ENCODE measurements around the gene RSPO4. TPM values are rescaled to one million over a fixed set of nuclear protein-coding genes. Genes with fewer than 3 reads are reported as not detected.

Gene RSPO4
- polyA plus RNA-seq, 1 donor (not counting 4 experiments of a cell fraction or from before 2014, with no cell fraction given) = not detected

- Histone ChIP-seq H3K4me2 (ENCODE audit: control insufficient read depth, extremely low read depth, insufficient read depth, low read depth, low read length) (no peak overlapping the region), H4K20me1 (ENCODE audit: control insufficient read depth, extremely low read depth, insufficient read depth, low read length) (no peaks in the 10 kb centered on the region), H3K4me3 (ENCODE audit: control insufficient read depth in 2 of 3, extremely low read depth in 1 of 3, insufficient read depth in 2 of 3, low read depth in 1 of 3, low read length in 3 of 3) (no peak overlapping the region), H3K9ac (ENCODE audit: control insufficient read depth, extremely low read depth, insufficient read depth, low read length) (no peak overlapping the region), H3K79me2 (ENCODE audit: control insufficient read depth, insufficient read depth, low read length) (no peaks in the 10 kb centered on the region), H3K36me3 (ENCODE audit: control insufficient read depth in 2 of 2, extremely low read depth in 1 of 2, insufficient read depth in 2 of 2, low read length in 2 of 2) (no peaks in the 10 kb centered on the region), H3K4me1 (ENCODE audit: control insufficient read depth, extremely low read depth, insufficient read depth, low read length) (no peaks in the 10 kb centered on the region), H3K9me1 (ENCODE audit: control insufficient read depth, extremely low read depth, insufficient read depth, low read length) (no peaks in the 10 kb centered on the region), H3K9me3 (ENCODE audit: control insufficient read depth, low read depth, low read length) (no peaks in the 10 kb centered on the region), H3K27me3 (ENCODE audit: control insufficient read depth, extremely low read depth, insufficient read depth, low read length) (peaks cover 24% of the 10 kb centered on the region), H3K27ac (ENCODE audit: control insufficient read depth, insufficient read depth, low read length) (no peak overlapping the region), H2AFZ (ENCODE audit: control insufficient read depth, low read length) (no peak overlapping the region)
- FAIRE-seq (no peak), DNase-seq (ENCODE audit: low read depth, low spot score) (no peak)
- dilution Hi-C loops (cut with MboI; ENCODE audit: extremely low pct_ligation_motif_present, low sequenced_read_pairs) = no loop called here
- TF ChIP-seq, protein P1, sequence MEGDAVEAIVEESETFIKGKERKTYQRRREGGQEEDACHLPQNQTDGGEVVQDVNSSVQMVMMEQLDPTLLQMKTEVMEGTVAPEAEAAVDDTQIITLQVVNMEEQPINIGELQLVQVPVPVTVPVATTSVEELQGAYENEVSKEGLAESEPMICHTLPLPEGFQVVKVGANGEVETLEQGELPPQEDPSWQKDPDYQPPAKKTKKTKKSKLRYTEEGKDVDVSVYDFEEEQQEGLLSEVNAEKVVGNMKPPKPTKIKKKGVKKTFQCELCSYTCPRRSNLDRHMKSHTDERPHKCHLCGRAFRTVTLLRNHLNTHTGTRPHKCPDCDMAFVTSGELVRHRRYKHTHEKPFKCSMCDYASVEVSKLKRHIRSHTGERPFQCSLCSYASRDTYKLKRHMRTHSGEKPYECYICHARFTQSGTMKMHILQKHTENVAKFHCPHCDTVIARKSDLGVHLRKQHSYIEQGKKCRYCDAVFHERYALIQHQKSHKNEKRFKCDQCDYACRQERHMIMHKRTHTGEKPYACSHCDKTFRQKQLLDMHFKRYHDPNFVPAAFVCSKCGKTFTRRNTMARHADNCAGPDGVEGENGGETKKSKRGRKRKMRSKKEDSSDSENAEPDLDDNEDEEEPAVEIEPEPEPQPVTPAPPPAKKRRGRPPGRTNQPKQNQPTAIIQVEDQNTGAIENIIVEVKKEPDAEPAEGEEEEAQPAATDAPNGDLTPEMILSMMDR (optimal IDR thresholded peaks at IDR 0.05 in 1 of 3, IDR thresholded peaks at IDR 0.05 in 1 of 3, conservative IDR thresholded peaks at IDR 0.05 in 1 of 3; ENCODE audit: extremely low read depth in 1 of 3, insufficient read depth in 2 of 3, low read length in 3 of 3) = no peak
- TF ChIP-seq EZH2 (IDR thresholded peaks at IDR 0.05; ENCODE audit: low read length) = no peak
Measured at GRCh38 chr20:997486-997885, 4.6 kb downstream of the RSPO4 start.

- Histone ChIP-seq H3K27ac (ENCODE audit: control insufficient read depth, insufficient read depth, low read length) (no peak overlapping the region), H3K79me2 (ENCODE audit: control insufficient read depth, insufficient read depth, low read length) (no peaks in the 10 kb centered on the region), H3K36me3 (ENCODE audit: control insufficient read depth in 2 of 2, extremely low read depth in 1 of 2, insufficient read depth in 2 of 2, low read length in 2 of 2) (no peaks in the 10 kb centered on the region), H3K27me3 (ENCODE audit: control insufficient read depth, extremely low read depth, insufficient read depth, low read length) (peaks cover 21% of the 10 kb centered on the region), H3K9me3 (ENCODE audit: control insufficient read depth, low read depth, low read length) (no peaks in the 10 kb centered on the region), H2AFZ (ENCODE audit: control insufficient read depth, low read length) (no peak overlapping the region), H4K20me1 (ENCODE audit: control insufficient read depth, extremely low read depth, insufficient read depth, low read length) (no peaks in the 10 kb centered on the region), H3K4me2 (ENCODE audit: control insufficient read depth, extremely low read depth, insufficient read depth, low read depth, low read length) (no peak overlapping the region), H3K4me3 (ENCODE audit: control insufficient read depth in 2 of 3, extremely low read depth in 1 of 3, insufficient read depth in 2 of 3, low read depth in 1 of 3, low read length in 3 of 3) (no peak overlapping the region), H3K9me1 (ENCODE audit: control insufficient read depth, extremely low read depth, insufficient read depth, low read length) (no peaks in the 10 kb centered on the region), H3K9ac (ENCODE audit: control insufficient read depth, extremely low read depth, insufficient read depth, low read length) (no peak overlapping the region), H3K4me1 (ENCODE audit: control insufficient read depth, extremely low read depth, insufficient read depth, low read length) (no peaks in the 10 kb centered on the region)
- FAIRE-seq (no peak), DNase-seq (ENCODE audit: low read depth, low spot score) (no peak)
- dilution Hi-C loops (cut with MboI; ENCODE audit: extremely low pct_ligation_motif_present, low sequenced_read_pairs) = no loop called here
- TF ChIP-seq, protein P1 (optimal IDR thresholded peaks at IDR 0.05 in 1 of 3, IDR thresholded peaks at IDR 0.05 in 1 of 3, conservative IDR thresholded peaks at IDR 0.05 in 1 of 3; ENCODE audit: extremely low read depth in 1 of 3, insufficient read depth in 2 of 3, low read length in 3 of 3) = no peak
- no peak for TF ChIP-seq EZH2 (IDR thresholded peaks at IDR 0.05; ENCODE audit: low read length)
Measured at GRCh38 chr20:997016-997415, 5.1 kb downstream of the RSPO4 start.

All from keratinocyte (primary cell).